Measurements from ENCODE around the gene DUSP28. TPM values are rescaled to one million over a fixed set of nuclear protein-coding genes. Genes with fewer than 3 reads are reported as not detected.

Gene DUSP28
- total RNA-seq, 4 donors from 2014 or later, result 7.6 to 18.3 (median 13.2) TPM

DNA sequence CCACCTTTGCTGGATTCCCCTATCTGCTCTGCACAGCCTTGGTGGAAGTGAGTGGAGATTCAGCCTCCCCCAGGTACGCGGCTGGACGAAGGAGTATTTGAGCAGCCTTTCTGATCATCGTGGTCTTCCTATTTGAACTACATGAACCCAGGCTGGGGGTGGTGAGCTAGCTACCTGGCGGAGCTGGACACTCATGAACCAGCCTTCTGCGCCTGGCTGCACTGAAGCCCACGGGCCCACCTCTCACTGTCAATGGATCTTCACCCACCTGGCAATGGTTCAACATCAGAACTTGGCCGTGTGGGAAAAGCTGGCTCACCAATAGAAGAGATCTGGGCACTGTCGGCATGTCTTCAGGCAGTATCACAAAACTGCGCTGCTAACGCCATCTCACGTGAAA lies 37.8 kb upstream of the DUSP28 start:
- Histone ChIP-seq H3K27me3 (peaks cover 0 to 6% (median 5%) of the 10 kb centered on the region in 3 donors), H3K4me3 (no peak overlapping the region), H3K27ac (no peak overlapping the region), H3K36me3 (peaks cover 0 to 31% of the 10 kb centered on the region in 2 donors), H3K9me3 (no peaks in the 10 kb centered on the region), H3K4me1 (no peaks in the 10 kb centered on the region)
- TF ChIP-seq POLR2A (IDR thresholded peaks at IDR 0.05), result no peak
- TF ChIP-seq, protein P1, sequence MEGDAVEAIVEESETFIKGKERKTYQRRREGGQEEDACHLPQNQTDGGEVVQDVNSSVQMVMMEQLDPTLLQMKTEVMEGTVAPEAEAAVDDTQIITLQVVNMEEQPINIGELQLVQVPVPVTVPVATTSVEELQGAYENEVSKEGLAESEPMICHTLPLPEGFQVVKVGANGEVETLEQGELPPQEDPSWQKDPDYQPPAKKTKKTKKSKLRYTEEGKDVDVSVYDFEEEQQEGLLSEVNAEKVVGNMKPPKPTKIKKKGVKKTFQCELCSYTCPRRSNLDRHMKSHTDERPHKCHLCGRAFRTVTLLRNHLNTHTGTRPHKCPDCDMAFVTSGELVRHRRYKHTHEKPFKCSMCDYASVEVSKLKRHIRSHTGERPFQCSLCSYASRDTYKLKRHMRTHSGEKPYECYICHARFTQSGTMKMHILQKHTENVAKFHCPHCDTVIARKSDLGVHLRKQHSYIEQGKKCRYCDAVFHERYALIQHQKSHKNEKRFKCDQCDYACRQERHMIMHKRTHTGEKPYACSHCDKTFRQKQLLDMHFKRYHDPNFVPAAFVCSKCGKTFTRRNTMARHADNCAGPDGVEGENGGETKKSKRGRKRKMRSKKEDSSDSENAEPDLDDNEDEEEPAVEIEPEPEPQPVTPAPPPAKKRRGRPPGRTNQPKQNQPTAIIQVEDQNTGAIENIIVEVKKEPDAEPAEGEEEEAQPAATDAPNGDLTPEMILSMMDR (IDR thresholded peaks at IDR 0.05 in 4 of 5, conservative IDR thresholded peaks at IDR 0.05 in 1 of 5), result no peak
- intact Hi-C loops (cut with DNase I; ENCODE audit: low total_unique reads) (no loop called here), in situ Hi-C loops (cut with MboI; ENCODE audit: low sequenced_read_pairs in 4 of 4) (loop anchor here in 3 of 4 donors (25.0 kb wide), 1 partner anchor 190 kb away; no protein-coding TSS in a partner anchor)
- ATAC-seq (no peak), DNase-seq (no peak)

DNA sequence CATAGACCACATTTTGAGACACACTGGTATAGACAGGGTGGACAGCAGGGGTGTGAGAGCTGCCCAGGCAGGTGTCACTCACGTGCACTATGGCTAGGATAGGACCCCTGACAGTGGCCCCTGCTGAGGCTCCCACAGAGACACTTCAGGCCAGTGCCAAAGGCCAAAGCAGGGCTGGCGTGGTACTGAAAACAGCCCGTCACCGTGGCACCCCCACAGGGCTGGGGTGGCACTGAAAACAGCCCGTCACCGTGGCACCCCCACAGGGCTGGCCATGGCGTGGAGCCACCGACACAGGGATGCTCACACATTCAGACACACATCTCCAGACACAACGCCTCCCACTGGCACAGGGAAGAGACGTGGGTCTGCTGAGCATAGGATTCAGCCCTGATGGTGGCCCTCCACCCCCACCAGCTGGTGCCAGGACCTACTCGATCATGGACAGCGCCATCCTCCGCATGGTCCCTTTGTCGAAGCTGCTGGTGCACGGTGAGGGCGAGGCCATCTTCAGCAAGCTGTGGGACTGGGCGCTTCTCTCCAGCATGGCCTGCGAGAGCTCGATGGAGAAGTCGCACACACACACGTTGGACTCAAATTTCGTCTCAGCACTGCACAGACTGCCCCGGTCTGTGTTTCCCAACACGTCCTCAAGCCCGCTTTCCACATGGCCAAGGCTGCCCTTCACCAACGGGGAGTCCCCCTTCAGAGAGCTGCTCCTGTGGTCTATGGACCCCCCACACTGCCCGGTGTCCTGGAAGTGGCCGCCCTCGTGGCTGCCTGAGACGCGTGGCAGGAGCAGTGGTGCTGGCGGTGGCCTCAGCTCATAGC lies 36.5 kb upstream of the DUSP28 start:
- Histone ChIP-seq H3K4me3 (no peak overlapping the region), H3K9me3 (no peaks in the 10 kb centered on the region), H3K36me3 (peaks cover 0 to 31% of the 10 kb centered on the region in 2 donors), H3K27ac (no peak overlapping the region), H3K4me1 (no peaks in the 10 kb centered on the region), H3K27me3 (peaks cover 0 to 6% (median 5%) of the 10 kb centered on the region in 3 donors)
- DNase-seq (no peak), ATAC-seq (no peak)
- TF ChIP-seq, protein P1 (IDR thresholded peaks at IDR 0.05 in 4 of 5, conservative IDR thresholded peaks at IDR 0.05 in 1 of 5), result no peak
- TF ChIP-seq POLR2A (IDR thresholded peaks at IDR 0.05), result no peak
- intact Hi-C loops (cut with DNase I; ENCODE audit: low total_unique reads) (no loop called here), in situ Hi-C loops (cut with MboI; ENCODE audit: low sequenced_read_pairs in 4 of 4) (loop anchor here in 3 of 4 donors (25.0 kb wide), 1 partner anchor 189 kb away; no protein-coding TSS in a partner anchor)

GRCh38 chr2:240524963-240525718 lies 35.0 kb upstream of the DUSP28 start:
- Histone ChIP-seq H3K4me3 (no peak overlapping the region), H3K4me1 (no peaks in the 10 kb centered on the region), H3K27me3 (peaks cover 0 to 5% (median 4%) of the 10 kb centered on the region in 3 donors), H3K27ac (no peak overlapping the region), H3K9me3 (no peaks in the 10 kb centered on the region), H3K36me3 (peaks cover 0 to 36% of the 10 kb centered on the region in 2 donors)
- ATAC-seq, result no peak
- in situ Hi-C loops (cut with MboI; ENCODE audit: low sequenced_read_pairs in 4 of 4) (loop anchor here in 3 of 4 donors (25.0 kb wide), 1 partner anchor 187 kb away; no protein-coding TSS in a partner anchor), intact Hi-C loops (cut with DNase I; ENCODE audit: low total_unique reads) (no loop called here)
- no peak for TF ChIP-seq POLR2A (IDR thresholded peaks at IDR 0.05)
- TF ChIP-seq, protein P1 (IDR thresholded peaks at IDR 0.05 in 4 of 5, conservative IDR thresholded peaks at IDR 0.05 in 1 of 5), result no peak
- DNase-seq, result no peak

DNA sequence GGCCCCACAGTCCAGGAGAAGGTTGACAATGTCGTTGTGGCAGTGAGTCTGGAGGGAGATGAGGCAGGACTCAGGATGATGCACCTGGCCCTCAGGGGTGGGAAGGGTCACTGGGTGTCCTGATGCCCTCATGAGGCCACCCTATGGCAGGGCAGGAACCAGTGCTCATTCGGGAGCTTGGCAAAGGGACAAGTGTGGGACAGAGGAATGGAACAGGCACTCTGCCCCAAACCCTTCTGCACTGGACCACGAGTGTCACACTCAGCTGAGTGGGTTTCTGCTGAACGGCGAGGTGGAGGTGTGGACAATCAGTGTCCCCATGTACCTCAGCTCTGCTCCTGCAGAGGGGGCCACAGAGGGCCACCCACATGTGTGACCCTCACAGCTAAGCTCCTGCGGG lies 34.4 kb upstream of the DUSP28 start:
- no peaks in the 10 kb centered on the region for H3K4me1 ChIP-seq
- no peaks in the 10 kb centered on the region for H3K9me3 ChIP-seq
- intact Hi-C loops (cut with DNase I; ENCODE audit: low total_unique reads) (no loop called here), in situ Hi-C loops (cut with MboI; ENCODE audit: low sequenced_read_pairs in 4 of 4) (no loop called here)
- TF ChIP-seq, protein P1 (IDR thresholded peaks at IDR 0.05 in 4 of 5, conservative IDR thresholded peaks at IDR 0.05 in 1 of 5), result no peak
- no peak for TF ChIP-seq POLR2A (IDR thresholded peaks at IDR 0.05)
- DNase-seq, result no peak
- H3K27ac ChIP-seq, result no peak overlapping the region
- no peak overlapping the region for H3K4me3 ChIP-seq
- H3K27me3 ChIP-seq, result peaks cover 0 to 1% (median 0%) of the 10 kb centered on the region in 3 donors
- H3K36me3 ChIP-seq, result peaks cover 0 to 39% of the 10 kb centered on the region in 2 donors
- ATAC-seq, result no peak

Measured in gastrocnemius medialis (tissue), 4 donors.